Loucy (cell line): ENCODE measurements around the gene ADAMTS8.

ENCODE experiments used
- CTCF ChIP-seq: fragments of 200-600 bp; sonication (generic); conservative IDR thresholded peaks from 2 replicates; pipeline ENCODE4 v1.5.1; 2014; ENCODE audit warnings: mild to moderate bottlenecking, antibody characterized with exemption, low read length
- EZH2phosphoT487 ChIP-seq: fragments of 200-600 bp; IDR thresholded peaks from 2 replicates; pipeline ENCODE4 v1.6.1; 2018; ENCODE audit warnings: antibody characterized with exemption, mild to moderate bottlenecking, moderate library complexity, borderline replicate concordance

GRCh38 chr11:130421199-130421585, 7.2 kb downstream of the ADAMTS8 start:
- TF ChIP-seq CTCF (no peak), EZH2phosphoT487 (no peak)
